ENCODE measurements around the gene TXLNB. TPM values are rescaled to one million over a fixed set of nuclear protein-coding genes. Genes with fewer than 3 reads are reported as not detected.

TXLNB gene
- total and polyA plus RNA-seq, 4 donors, result 0.15 to 0.23 (median 0.17) TPM; not detected in 1

DNA sequence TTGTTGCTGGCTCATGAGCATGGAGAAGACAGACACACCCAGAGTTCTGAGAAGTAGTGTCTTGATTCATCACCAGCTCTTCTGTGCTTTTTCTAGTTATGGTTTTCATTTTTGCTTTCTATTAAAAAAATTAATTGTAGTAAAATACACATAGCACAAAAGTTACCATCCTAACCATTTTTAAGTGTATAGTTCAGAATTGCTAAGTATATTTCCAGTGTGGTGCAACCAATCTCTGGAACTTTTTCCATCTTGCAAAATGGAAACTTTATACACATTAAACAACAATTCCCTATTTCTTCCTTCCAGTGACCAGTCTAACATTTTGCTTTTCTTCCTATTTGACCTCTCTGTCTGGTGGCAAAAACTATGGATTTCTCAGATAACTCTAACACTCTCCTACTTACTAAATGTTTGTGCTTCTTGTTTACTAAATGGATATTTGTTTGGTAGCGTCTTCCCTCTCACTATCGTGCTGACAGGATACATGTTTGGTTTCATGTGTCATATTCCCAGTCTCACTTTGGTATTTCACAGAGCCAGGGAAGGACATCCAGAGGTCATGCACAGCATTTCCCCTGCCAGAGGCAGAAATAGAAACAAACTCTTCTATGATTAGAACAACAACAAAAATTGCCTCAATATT lies 40.6 kb downstream of the TXLNB start (continued):
- no peak for TF ChIP-seq RAD21 (IDR thresholded peaks at IDR 0.05)

- Histone ChIP-seq H3K9ac (ENCODE audit: low read depth in 1 of 2, low read length in 2 of 2) (no peak overlapping the region), H3K4me3 (ENCODE audit: low read depth in 1 of 3, low read length in 3 of 3) (no peak overlapping the region), H3K9me3 (ENCODE audit: control insufficient read depth in 4 of 4, low read length in 3 of 4) (no peaks in the 10 kb centered on the region), H3K36me3 (ENCODE audit: control insufficient read depth in 4 of 4, insufficient read depth in 3 of 4, low read depth in 1 of 4, low read length in 3 of 4) (no peaks in the 10 kb centered on the region), H3K27ac (ENCODE audit: low read depth in 1 of 2, low read length in 2 of 2) (no peak overlapping the region), H3K27me3 (ENCODE audit: control insufficient read depth in 4 of 4, insufficient read depth in 4 of 4, low read length in 3 of 4) (no peaks in the 10 kb centered on the region), H3K4me1 (ENCODE audit: control insufficient read depth in 4 of 4, insufficient read depth in 4 of 4, low read length in 3 of 4) (no peaks in the 10 kb centered on the region)
- TF ChIP-seq SP1 (IDR thresholded peaks at IDR 0.05) (no peak), RAD21 (IDR thresholded peaks at IDR 0.05) (peak; percentile 49 to 69), TAF1 (conservative IDR thresholded peaks at IDR 0.05) (no peak), HNF4A (conservative IDR thresholded peaks at IDR 0.05) (peak in 1 of 2 donors; percentile 19), CTCF (IDR thresholded peaks at IDR 0.05; ENCODE audit: low read depth, low read length, missing input control) (peak; percentile 64), YY1 (IDR thresholded peaks at IDR 0.05) (no peak), GABPA (IDR thresholded peaks at IDR 0.05 in 1 of 2, conservative IDR thresholded peaks at IDR 0.05 in 1 of 2) (no peak)
- TF ChIP-seq, protein P1, sequence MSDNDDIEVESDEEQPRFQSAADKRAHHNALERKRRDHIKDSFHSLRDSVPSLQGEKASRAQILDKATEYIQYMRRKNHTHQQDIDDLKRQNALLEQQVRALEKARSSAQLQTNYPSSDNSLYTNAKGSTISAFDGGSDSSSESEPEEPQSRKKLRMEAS (IDR thresholded peaks at IDR 0.05), result no peak
- TF ChIP-seq, protein P2, sequence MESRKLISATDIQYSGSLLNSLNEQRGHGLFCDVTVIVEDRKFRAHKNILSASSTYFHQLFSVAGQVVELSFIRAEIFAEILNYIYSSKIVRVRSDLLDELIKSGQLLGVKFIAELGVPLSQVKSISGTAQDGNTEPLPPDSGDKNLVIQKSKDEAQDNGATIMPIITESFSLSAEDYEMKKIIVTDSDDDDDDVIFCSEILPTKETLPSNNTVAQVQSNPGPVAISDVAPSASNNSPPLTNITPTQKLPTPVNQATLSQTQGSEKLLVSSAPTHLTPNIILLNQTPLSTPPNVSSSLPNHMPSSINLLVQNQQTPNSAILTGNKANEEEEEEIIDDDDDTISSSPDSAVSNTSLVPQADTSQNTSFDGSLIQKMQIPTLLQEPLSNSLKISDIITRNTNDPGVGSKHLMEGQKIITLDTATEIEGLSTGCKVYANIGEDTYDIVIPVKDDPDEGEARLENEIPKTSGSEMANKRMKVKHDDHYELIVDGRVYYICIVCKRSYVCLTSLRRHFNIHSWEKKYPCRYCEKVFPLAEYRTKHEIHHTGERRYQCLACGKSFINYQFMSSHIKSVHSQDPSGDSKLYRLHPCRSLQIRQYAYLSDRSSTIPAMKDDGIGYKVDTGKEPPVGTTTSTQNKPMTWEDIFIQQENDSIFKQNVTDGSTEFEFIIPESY (IDR thresholded peaks at IDR 0.05), result no peak
- 51% methylated on average over 3 of the region's 3 CpGs for WGBS
- DNase-seq (ENCODE audit: low spot score), result peak; percentile 38
Observed at GRCh38 chr6:139250296-139251044, 41.3 kb downstream of the TXLNB start.

DNA sequence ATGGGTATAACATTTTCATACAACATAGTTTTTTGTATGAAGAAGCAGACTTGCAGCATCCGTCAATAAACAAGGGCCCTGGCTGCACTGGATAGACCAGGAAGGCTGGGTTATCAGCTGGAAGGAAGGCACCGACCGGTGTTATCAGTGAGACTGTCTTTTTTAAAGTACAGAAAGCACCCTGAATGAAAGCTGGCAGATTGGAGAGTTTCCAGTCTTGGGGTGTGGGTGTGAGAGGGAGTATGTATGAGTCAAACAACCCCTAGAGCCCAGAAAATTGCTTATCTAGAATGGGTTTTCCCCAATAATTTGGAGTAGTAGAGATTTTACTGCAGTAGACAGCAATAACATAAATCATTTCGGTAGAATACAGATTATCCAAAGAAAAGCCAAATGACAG lies 42.4 kb downstream of the TXLNB start:
- H3K36me3 ChIP-seq (ENCODE audit: control insufficient read depth in 4 of 4, insufficient read depth in 3 of 4, low read depth in 1 of 4, low read length in 3 of 4), result no peaks in the 10 kb centered on the region
- H3K4me1 ChIP-seq (ENCODE audit: control insufficient read depth in 4 of 4, insufficient read depth in 4 of 4, low read length in 3 of 4), result no peaks in the 10 kb centered on the region
- no peaks in the 10 kb centered on the region for H3K9me3 ChIP-seq (ENCODE audit: control insufficient read depth in 4 of 4, low read length in 3 of 4)
- no peak overlapping the region for H3K27ac ChIP-seq (ENCODE audit: low read depth in 1 of 2, low read length in 2 of 2)
- no peaks in the 10 kb centered on the region for H3K27me3 ChIP-seq (ENCODE audit: control insufficient read depth in 4 of 4, insufficient read depth in 4 of 4, low read length in 3 of 4)
- no peak overlapping the region for H3K4me3 ChIP-seq (ENCODE audit: low read depth in 1 of 3, low read length in 3 of 3)
- DNase-seq (ENCODE audit: low spot score), result no peak
- 67% methylated on average over 4 of the region's 4 CpGs for WGBS
- H3K9ac ChIP-seq (ENCODE audit: low read depth in 1 of 2, low read length in 2 of 2), result no peak overlapping the region
- TF ChIP-seq TAF1 (conservative IDR thresholded peaks at IDR 0.05) (no peak), HNF4A (conservative IDR thresholded peaks at IDR 0.05) (no peak), JUND (IDR thresholded peaks at IDR 0.05) (no peak), NR2F2 (IDR thresholded peaks at IDR 0.05) (no peak), FOXA1 (IDR thresholded peaks at IDR 0.05) (no peak), GABPA (IDR thresholded peaks at IDR 0.05 in 1 of 2, conservative IDR thresholded peaks at IDR 0.05 in 1 of 2) (no peak), HNF4G (IDR thresholded peaks at IDR 0.05) (no peak), RXRA (IDR thresholded peaks at IDR 0.05) (no peak), CTCF (IDR thresholded peaks at IDR 0.05; ENCODE audit: low read depth, low read length, missing input control) (no peak)
- TF ChIP-seq, protein P2 (IDR thresholded peaks at IDR 0.05), result no peak
- TF ChIP-seq, protein P1 (IDR thresholded peaks at IDR 0.05), result no peak
- TF ChIP-seq, protein P3, sequence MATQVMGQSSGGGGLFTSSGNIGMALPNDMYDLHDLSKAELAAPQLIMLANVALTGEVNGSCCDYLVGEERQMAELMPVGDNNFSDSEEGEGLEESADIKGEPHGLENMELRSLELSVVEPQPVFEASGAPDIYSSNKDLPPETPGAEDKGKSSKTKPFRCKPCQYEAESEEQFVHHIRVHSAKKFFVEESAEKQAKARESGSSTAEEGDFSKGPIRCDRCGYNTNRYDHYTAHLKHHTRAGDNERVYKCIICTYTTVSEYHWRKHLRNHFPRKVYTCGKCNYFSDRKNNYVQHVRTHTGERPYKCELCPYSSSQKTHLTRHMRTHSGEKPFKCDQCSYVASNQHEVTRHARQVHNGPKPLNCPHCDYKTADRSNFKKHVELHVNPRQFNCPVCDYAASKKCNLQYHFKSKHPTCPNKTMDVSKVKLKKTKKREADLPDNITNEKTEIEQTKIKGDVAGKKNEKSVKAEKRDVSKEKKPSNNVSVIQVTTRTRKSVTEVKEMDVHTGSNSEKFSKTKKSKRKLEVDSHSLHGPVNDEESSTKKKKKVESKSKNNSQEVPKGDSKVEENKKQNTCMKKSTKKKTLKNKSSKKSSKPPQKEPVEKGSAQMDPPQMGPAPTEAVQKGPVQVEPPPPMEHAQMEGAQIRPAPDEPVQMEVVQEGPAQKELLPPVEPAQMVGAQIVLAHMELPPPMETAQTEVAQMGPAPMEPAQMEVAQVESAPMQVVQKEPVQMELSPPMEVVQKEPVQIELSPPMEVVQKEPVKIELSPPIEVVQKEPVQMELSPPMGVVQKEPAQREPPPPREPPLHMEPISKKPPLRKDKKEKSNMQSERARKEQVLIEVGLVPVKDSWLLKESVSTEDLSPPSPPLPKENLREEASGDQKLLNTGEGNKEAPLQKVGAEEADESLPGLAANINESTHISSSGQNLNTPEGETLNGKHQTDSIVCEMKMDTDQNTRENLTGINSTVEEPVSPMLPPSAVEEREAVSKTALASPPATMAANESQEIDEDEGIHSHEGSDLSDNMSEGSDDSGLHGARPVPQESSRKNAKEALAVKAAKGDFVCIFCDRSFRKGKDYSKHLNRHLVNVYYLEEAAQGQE (IDR thresholded peaks at IDR 0.05), result no peak

Measured in liver (tissue), 9 donors.